Mucosa of rectum (tissue), 2 donors: ENCODE measurements around the gene BAX.
"Not testable (repeated sequence)": the region's sequence is repeated elsewhere in the genome, so short reads cannot be mapped to it uniquely, and the experiment has no call there.

ENCODE experiments used
- H3K27ac ChIP-seq, 2 donors: one replicate each; pipeline ENCODE4 v1.7.0; 2013; ENCODE audit warnings: inconsistent platforms in 2 of 2, low read depth in 2 of 2, low read length in 2 of 2
- H3K27me3 ChIP-seq, 2 donors: one replicate each; pipeline ENCODE4 v1.7.0; 2013; ENCODE audit warnings: low read length in 2 of 2; ENCODE audit not compliant: control insufficient read depth in 2 of 2, insufficient read depth in 2 of 2
- H3K36me3 ChIP-seq, 2 donors: one replicate each; pipeline ENCODE4 v1.7.0; 2013; ENCODE audit warnings: low read length in 2 of 2; ENCODE audit not compliant: control insufficient read depth in 2 of 2, insufficient read depth in 2 of 2
- H3K4me1 ChIP-seq, 2 donors: one replicate each; pipeline ENCODE4 v1.7.0; 2013; ENCODE audit warnings: low read length in 2 of 2, mild to moderate bottlenecking in 1 of 2; ENCODE audit not compliant: control insufficient read depth in 2 of 2, insufficient read depth in 2 of 2
- H3K4me3 ChIP-seq, 2 donors: one replicate each; pipeline ENCODE4 v1.7.0; 2013; ENCODE audit warnings: low read length in 2 of 2
- H3K9ac ChIP-seq, 2 donors: one replicate each; pipeline ENCODE4 v1.7.0; 2013; ENCODE audit warnings: low read length in 2 of 2, low read depth in 1 of 2, mild to moderate bottlenecking in 1 of 2
- H3K9me3 ChIP-seq, 2 donors: one replicate each; pipeline ENCODE4 v1.7.0; 2013; ENCODE audit warnings: low read length in 2 of 2; ENCODE audit not compliant: control insufficient read depth in 2 of 2
- donor health status: healthy.
- donor health status: Normal muscosa, but diverticular disease.

The BAX gene

DNA sequence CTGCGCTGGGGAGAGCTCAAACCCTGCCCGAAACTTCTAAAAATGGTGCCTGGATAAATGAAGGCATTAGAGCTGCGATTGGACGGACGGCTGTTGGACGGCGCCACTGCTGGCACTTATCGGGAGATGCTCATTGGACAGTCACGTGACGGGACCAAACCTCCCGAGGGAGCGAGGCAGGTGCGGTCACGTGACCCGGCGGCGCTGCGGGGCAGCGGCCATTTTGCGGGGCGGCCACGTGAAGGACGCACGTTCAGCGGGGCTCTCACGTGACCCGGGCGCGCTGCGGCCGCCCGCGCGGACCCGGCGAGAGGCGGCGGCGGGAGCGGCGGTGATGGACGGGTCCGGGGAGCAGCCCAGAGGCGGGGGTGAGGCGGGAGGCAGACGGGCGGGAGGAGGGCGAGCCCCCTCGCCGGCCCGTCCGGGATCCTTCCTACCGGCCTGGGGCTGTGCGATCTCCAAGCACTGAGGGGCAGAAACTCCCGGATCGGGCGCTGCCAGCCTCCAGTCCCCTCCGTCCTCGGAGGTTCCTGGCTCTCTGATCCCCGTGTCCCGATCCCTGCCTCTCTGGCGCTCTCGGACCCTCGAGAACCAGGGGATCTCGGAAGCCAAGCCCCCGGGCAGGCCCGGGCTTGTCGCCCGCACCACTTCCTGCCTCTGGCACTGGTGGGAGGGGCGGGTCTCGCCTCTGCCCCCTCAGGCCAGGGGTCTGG lies at the start of gene BAX:
Gene BAX (plus strand): TSS at position 281 of the 713 bp plus-strand sequence. CDS start 54 bp downstream, at position 335.
- H3K27me3 ChIP-seq: no peaks in the 10 kb centered on the region
- no peaks in the 10 kb centered on the region for H3K9me3 ChIP-seq
- peaks cover 9 to 16% of the 10 kb centered on the region in 2 donors for H3K4me1 ChIP-seq
- H3K27ac ChIP-seq: peak within 1 kb of the TSS; percentile 72 to 75
- no peaks in the 10 kb centered on the region for H3K36me3 ChIP-seq
- peak within 1 kb of the TSS; percentile 92 to 95 for H3K9ac ChIP-seq
- peak within 1 kb of the TSS; percentile 88 to 96 for H3K4me3 ChIP-seq

DNA sequence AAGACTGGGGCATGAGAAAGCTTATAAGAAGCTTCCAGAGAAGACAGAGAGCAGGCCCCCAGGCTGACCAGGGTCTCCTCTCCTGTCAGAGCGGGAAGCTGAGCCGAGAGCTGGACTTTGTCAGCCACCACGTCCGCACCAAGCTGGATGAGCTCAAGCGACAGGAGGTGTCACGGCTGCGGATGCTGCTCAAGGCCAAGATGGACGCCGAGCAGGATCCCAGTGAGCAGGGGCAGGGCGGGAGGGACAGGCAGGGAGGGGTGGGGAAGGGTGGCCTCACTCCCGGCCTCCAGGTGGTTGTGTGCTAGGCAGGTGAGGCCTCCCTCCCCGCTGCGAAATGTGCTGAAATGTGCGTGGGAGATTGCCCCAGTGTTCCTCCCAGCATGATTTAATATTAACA lies 49.0 kb upstream of the BAX start:
- no peak overlapping the region for H3K9ac ChIP-seq
- peaks cover 5 to 8% of the 10 kb centered on the region in 2 donors for H3K4me1 ChIP-seq
- peaks cover 17 to 32% of the 10 kb centered on the region in 2 donors for H3K36me3 ChIP-seq
- H3K9me3 ChIP-seq: no peaks in the 10 kb centered on the region
- no peak overlapping the region for H3K4me3 ChIP-seq
- no peak overlapping the region for H3K27ac ChIP-seq
- no peaks in the 10 kb centered on the region for H3K27me3 ChIP-seq

DNA sequence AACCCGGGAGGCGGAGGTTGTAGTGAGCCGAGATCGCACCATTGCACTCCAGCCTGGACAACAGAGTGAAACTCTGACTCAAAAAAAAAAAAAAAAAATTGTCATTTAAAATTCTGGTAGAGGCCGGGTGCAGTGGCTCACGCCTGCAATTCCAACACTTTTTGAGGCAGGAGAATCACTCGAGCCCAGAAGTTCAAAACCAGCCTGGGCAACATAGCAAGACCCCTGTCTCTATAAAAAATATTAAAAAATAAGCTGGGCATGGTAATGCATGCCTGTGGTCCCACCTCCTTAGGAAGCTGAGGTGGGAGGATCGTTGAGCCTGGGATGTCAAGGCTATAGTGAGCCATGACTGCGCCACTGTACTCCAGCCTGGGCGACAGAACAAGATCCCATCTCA lies 48.4 kb upstream of the BAX start:
- no peak overlapping the region for H3K9ac ChIP-seq
- peaks cover 0 to 1% of the 10 kb centered on the region in 2 donors for H3K4me1 ChIP-seq
- peaks cover 22 to 37% of the 10 kb centered on the region in 2 donors for H3K36me3 ChIP-seq
- no peaks in the 10 kb centered on the region for H3K27me3 ChIP-seq
- no peak overlapping the region for H3K27ac ChIP-seq
- no peak overlapping the region for H3K4me3 ChIP-seq
- H3K9me3 ChIP-seq: no peaks in the 10 kb centered on the region

DNA sequence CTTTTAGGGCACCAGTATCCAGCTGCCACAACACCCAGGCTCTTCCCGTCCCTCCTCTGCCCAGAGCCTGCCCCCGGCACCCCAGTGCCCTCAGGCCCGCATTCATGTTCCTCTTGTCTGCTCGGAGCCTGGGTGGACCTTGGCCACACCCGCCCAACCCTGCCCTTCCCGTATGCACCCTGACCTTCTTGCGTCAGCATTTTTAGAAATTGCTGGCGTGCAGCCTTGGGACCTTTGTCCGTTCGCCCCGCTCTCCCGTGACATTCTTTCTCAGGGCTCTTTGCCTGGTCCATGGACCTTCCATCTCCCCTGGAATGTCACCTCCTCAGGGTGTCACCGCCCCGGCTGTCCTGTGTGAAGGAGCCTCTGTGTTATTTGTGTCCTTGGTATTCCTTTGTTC lies 47.0 kb upstream of the BAX start:
- Histone ChIP-seq H3K36me3 (peaks cover 31 to 48% of the 10 kb centered on the region in 2 donors), H3K27ac (peak overlapping the region in 1 of 2 donors; percentile 38), H3K4me1 (no peaks in the 10 kb centered on the region), H3K4me3 (no peak overlapping the region), H3K27me3 (no peaks in the 10 kb centered on the region), H3K9ac (no peak overlapping the region), H3K9me3 (no peaks in the 10 kb centered on the region)

DNA sequence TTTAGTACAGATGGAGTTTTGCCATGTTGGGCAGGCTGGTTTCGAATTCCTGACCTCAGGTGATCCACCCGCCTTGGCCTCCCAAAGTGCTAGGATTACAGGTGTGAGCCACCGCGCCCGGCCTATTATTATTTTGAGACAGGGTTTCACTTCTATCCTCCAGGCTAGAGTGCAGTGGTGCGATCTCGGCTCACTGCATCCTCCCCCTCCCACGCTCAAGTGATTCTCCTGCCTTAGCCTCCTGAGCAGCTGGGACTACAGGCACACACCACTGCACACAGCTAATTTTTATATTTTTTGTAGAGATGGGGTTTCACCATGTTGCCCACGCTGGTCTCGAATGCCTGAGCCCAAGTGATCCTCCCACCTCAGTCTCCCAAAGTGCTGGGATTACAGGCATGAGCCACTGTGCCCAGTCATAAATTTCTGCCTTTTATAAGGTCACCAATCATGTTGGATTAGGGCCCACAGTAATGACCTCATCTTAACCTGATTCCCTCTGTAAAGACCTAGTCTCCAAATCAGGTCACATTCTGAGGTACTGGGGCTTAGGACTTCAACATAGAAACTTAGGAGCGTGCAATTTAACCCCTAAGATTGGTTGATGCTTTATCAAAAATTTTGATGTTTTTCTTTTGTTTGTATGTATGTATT lies 45.1 kb upstream of the BAX start:
- H3K9ac ChIP-seq, H3K4me1 ChIP-seq, H3K9me3 ChIP-seq, H3K27me3 ChIP-seq, H3K4me3 ChIP-seq, H3K27ac ChIP-seq: not testable (repeated sequence)
- H3K36me3 ChIP-seq: peaks cover 37 to 60% of the 10 kb centered on the region in 2 donors

DNA sequence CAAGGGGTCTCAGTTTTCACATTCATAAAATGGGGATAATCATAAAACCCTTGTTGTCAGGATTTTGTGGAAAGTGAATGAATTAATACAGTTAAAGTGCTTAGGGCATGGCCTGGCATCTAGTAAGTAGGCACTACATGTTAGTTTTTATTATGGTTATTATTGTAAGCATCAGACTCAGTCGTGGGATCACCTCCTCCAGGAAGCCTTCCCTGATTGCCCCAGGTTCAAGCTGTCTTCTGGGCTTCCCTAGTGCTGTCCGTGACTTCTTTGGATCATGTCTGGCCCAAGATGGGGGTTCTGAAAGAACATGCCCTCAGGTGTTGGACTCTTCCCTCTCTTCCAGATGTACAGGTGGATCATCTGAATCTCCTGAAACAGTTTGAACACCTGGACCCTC lies 43.9 kb upstream of the BAX start:
- H3K4me3 ChIP-seq: no peak overlapping the region
- H3K27ac ChIP-seq: no peak overlapping the region
- H3K9me3 ChIP-seq: no peaks in the 10 kb centered on the region
- no peak overlapping the region for H3K9ac ChIP-seq
- no peaks in the 10 kb centered on the region for H3K27me3 ChIP-seq
- peaks cover 33 to 55% of the 10 kb centered on the region in 2 donors for H3K36me3 ChIP-seq
- H3K4me1 ChIP-seq: no peaks in the 10 kb centered on the region

DNA sequence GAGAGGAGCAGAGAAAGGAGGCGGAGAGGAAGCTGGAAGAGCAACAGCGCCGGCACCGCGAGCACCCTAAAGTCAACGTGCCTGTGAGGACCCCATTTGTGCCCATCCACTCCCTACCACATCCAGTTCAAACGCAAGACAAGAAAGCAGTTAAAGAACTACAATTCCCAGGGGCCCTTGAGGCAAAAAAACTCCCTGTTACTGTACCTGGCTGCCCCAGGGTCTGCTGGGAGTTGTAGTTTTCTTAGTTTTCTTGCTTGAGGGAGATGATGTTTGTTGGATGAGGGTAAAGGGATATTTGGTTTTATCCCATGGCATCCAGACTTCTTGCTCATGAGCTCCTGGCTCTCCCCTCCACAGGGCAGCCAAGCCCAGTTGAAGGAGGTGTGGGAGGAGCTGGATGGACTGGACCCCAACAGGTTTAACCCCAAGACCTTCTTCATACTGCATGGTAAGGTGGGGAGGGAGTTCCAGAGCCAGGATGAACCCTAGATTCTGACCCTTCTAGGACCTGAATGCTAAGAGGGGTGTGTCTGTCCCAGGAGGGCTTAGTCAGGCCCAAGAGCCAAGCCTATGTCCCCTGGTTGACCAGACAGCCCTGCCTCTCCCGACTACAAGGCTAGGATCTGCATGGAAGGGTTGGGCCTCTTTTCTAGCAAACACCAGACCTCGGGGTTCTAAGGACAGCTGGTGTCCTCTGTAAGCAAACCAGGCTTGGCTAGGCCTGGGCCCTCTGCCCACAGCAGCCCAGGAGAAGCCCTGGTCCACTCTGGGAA lies 41.4 kb upstream of the BAX start:
- Histone ChIP-seq H3K4me3 (no peak overlapping the region), H3K9me3 (no peaks in the 10 kb centered on the region), H3K9ac (peak overlapping the region in 1 of 2 donors; percentile 14), H3K4me1 (no peaks in the 10 kb centered on the region), H3K27ac (no peak overlapping the region), H3K36me3 (peaks cover 39 to 59% of the 10 kb centered on the region in 2 donors), H3K27me3 (no peaks in the 10 kb centered on the region)

DNA sequence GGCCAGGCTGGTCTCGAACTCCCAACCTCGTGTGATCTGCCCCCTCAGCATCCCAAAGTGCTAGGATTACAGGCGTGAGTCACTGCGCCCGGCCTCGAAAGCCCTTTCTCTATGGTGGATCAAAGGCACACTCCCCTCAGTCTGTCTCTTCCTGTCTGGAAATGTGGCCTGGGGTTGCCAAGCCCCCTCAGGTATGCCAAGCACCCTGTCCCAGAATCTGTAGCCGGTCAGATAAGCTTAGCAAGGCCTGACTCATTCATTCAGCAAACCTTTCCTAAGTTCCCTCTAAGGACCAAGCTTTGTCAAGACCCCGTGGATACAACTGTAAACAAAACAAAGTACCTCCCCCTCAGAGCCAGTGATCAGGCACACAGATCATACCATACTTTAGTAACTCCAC lies 40.5 kb upstream of the BAX start:
- Histone ChIP-seq H3K4me1 (no peaks in the 10 kb centered on the region), H3K27me3 (no peaks in the 10 kb centered on the region), H3K9ac (no peak overlapping the region), H3K27ac (no peak overlapping the region), H3K4me3 (no peak overlapping the region), H3K9me3 (no peaks in the 10 kb centered on the region), H3K36me3 (peaks cover 36 to 61% of the 10 kb centered on the region in 2 donors)

DNA sequence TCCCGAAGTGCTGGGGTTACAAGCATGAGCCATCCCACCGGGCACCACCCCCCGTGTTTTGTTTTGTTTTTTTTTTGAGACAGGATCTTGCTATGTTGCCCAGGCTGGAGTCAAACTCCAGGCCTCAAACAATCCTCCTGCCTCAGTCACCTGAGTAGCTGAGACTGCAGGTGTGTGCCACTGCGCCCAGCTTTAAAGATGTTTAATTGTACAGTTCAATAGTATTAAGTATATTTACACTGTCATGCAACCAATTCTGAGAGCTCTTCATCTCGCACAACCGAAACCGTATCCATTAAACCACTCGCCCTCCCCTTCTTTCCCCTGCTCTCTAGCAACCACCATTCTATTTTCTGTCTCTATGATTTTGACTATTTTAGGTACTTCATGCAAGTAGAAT lies 38.9 kb upstream of the BAX start:
- Histone ChIP-seq H3K27ac (no peak overlapping the region), H3K9ac (no peak overlapping the region), H3K4me3 (no peak overlapping the region), H3K9me3 (no peaks in the 10 kb centered on the region), H3K36me3 (peaks cover 33 to 61% of the 10 kb centered on the region in 2 donors), H3K27me3 (no peaks in the 10 kb centered on the region), H3K4me1 (no peaks in the 10 kb centered on the region)

DNA sequence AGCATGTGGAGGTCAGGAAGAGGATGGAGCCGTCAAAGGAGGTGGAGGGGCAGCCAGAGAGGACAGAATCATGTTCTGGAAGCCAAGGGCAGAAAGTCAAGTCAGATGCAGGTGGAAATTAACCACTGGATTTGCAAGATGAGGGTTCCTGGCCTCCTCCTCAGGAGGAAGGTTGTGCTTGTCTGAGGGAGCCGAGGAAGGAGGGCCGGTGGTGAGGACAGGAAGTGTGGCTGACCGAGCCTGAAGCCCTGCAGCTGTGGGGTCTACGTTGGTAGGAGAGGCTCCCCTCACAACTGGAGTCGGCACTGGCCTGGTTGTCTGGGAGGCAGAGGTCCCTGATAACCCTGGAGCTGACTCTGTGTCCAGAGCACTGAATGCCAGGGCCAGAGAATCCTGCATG lies 36.6 kb upstream of the BAX start:
- no peaks in the 10 kb centered on the region for H3K27me3 ChIP-seq
- peaks cover 25 to 50% of the 10 kb centered on the region in 2 donors for H3K36me3 ChIP-seq
- H3K4me3 ChIP-seq: no peak overlapping the region
- H3K9ac ChIP-seq: no peak overlapping the region
- H3K9me3 ChIP-seq: no peaks in the 10 kb centered on the region
- H3K4me1 ChIP-seq: no peaks in the 10 kb centered on the region
- no peak overlapping the region for H3K27ac ChIP-seq
